Lung (tissue), 12 donors: ENCODE results near the gene PA2G4. TPM values are rescaled to one million over a fixed set of nuclear protein-coding genes. Genes with fewer than 3 reads are reported as not detected.

Experiments used
- ATAC-seq: fragments of 200-7000 bp; cut with Tn5 transposase; one replicate; pipeline ENCODE4 v1.9.1; 2020; ENCODE audit warnings: moderate number of reproducible peaks; ENCODE audit not compliant: insufficient read depth, low FRiP score
- DNase-seq, 3 donors: peaks; one replicate each; pipeline ENCODE4 v3.0.0-alpha.2; 2013 to 2017
- H3K27ac ChIP-seq, 2 donors: one replicate each; pipeline ENCODE4 v1.5.1; 2013; ENCODE audit warnings: mild to moderate bottlenecking in 2 of 2, moderate library complexity in 2 of 2, control low read depth in 1 of 2, inconsistent platforms in 1 of 2, low read depth in 1 of 2, low read length in 1 of 2
- H3K27me3 ChIP-seq, 3 donors: one replicate each; pipeline ENCODE4 v1.5.1; 2013; ENCODE audit warnings: low read length in 2 of 3; ENCODE audit not compliant: control insufficient read depth in 3 of 3, insufficient read depth in 3 of 3
- H3K36me3 ChIP-seq, 4 donors: one replicate each; pipeline ENCODE4 v1.5.1; 2013; ENCODE audit warnings: low read length in 4 of 4, mild to moderate bottlenecking in 1 of 4, moderate library complexity in 1 of 4; ENCODE audit not compliant: control insufficient read depth in 4 of 4, insufficient read depth in 4 of 4
- H3K4me1 ChIP-seq, 5 donors: one replicate each; pipeline ENCODE4 v1.5.1; 2013; ENCODE audit warnings: low read length in 5 of 5, mild to moderate bottlenecking in 2 of 5, moderate library complexity in 1 of 5; ENCODE audit not compliant: control insufficient read depth in 5 of 5, insufficient read depth in 5 of 5
- H3K4me3 ChIP-seq: one replicate; pipeline ENCODE4 v1.5.1; 2013; ENCODE audit warnings: mild to moderate bottlenecking, control low read depth, moderate library complexity
- H3K9ac ChIP-seq, 2 donors: one replicate each; pipeline ENCODE4 v1.5.1; 2013; ENCODE audit warnings: low read length in 2 of 2, control low read depth in 1 of 2; ENCODE audit not compliant: insufficient read depth in 1 of 2
- H3K9me3 ChIP-seq, 4 donors: one replicate each; pipeline ENCODE4 v1.5.1; 2013; ENCODE audit warnings: low read length in 3 of 4, mild to moderate bottlenecking in 1 of 4, moderate library complexity in 1 of 4; ENCODE audit not compliant: control insufficient read depth in 4 of 4, insufficient read depth in 3 of 4
- CTCF ChIP-seq: IDR thresholded peaks from 2 replicates; pipeline ENCODE4 v1.5.1; 2012; ENCODE audit warnings: mild to moderate bottlenecking; ENCODE audit errors: control extremely low read depth, extremely low read depth
- WGBS, 2 donors: extraction: QIAGEN DNeasy Blood & Tissue Kit; methylation state at CpG; one replicate each; pipeline ENCODE4 v1.1.7; 2013; 5-methylcytosine and 5-hydroxymethylcytosine counted together
- polyA plus RNA-seq, 2 donors: library from polyadenylated mRNA; stranded (reverse); fragments of 200-250 nt; gene quantifications; one replicate each; pipeline ENCODE4 v1.2.1, GENCODE V29; 2013
- total RNA-seq, 2 donors: library from RNA; depleted of rRNA in 1 of 2; stranded (reverse); fragments of >200 nt in 1 of 2; gene quantifications; one replicate each; pipeline ENCODE4 v1.2.1, GENCODE V29; 2014 to 2021
- donor health status: control.
- donor health status: control.
- donor health status: Bipolar disorder and iron deficiency.
- donor health status: healthy.
- donor health status: DM: yes; HTN: yes; CAD: no.

PA2G4 gene
- total and polyA plus RNA-seq, 4 donors: 80.2 to 137 (median 89.4) TPM

GRCh38 chr12:56145217-56145616 lies 40.9 kb downstream of the PA2G4 start:
- no peak for TF ChIP-seq CTCF
- Histone ChIP-seq H3K9me3 (no peaks in the 10 kb centered on the region), H3K4me3 (no peak overlapping the region), H3K27me3 (no peaks in the 10 kb centered on the region), H3K9ac (no peak overlapping the region), H3K4me1 (peaks cover 0 to 15% (median 5%) of the 10 kb centered on the region in 5 donors), H3K27ac (no peak overlapping the region), H3K36me3 (peaks cover 17 to 31% (median 28%) of the 10 kb centered on the region in 4 donors)
- no peak for DNase-seq
- WGBS, 2 donors: 91 to 93% methylated on average over 3 of the region's 3 CpGs
- ATAC-seq: no peak

DNA sequence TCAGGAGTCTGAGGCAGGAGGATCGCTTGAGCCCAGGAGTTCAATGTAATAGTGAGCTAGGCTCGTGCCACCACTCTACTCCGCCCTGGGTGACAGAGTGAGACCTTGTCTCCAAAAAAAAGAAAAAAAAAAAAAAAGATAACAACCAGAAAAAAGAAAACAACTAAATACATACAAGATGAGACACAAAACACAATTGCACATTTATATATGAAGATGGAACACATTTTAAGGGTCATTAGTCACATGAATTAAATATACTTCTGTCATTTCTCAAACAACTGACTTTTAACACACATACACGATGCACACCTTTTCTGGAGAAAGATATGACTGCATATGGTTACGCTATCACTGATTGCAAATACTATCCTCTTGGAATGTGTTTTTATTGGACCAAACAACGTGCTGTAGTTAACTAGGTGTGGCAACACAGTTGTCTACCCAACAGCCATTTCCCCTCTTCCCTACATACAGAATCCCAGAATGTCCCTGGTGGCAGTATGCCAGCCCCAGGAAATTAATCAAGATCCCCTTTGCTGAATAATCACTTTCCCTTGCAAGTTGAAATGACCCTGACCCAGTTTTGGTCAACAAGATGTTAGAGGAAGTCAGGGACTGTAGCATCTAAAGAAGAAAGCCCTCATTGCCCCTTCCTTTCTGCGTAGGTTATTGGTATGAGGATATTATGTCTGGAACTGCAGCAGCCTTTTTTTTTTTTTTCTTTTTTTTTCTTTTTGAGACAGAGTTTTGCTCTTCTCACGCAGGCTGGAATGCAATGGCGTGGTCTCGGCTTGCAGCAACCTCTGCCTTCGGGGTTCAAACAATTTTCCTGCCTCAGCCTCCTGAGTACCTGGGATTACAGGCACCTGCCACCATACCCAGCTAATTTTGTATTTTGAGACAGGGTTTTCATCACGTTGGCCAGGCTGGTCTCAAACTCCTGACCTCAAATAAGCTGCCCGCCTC lies 42.4 kb downstream of the PA2G4 start:
- Histone ChIP-seq H3K9ac (no peak overlapping the region), H3K27me3 (no peaks in the 10 kb centered on the region), H3K27ac (peak overlapping the region in 1 of 2 donors; percentile 43), H3K4me1 (peaks cover 4 to 25% (median 7%) of the 10 kb centered on the region in 5 donors), H3K36me3 (peaks cover 17 to 23% (median 20%) of the 10 kb centered on the region in 4 donors), H3K9me3 (no peaks in the 10 kb centered on the region), H3K4me3 (no peak overlapping the region)
- peak; percentile 81 to 92 (median 88) for DNase-seq
- no peak for ATAC-seq
- WGBS, 2 donors: 64 to 70% methylated on average over 13 of the region's 13 CpGs
- TF ChIP-seq CTCF: no peak

DNA sequence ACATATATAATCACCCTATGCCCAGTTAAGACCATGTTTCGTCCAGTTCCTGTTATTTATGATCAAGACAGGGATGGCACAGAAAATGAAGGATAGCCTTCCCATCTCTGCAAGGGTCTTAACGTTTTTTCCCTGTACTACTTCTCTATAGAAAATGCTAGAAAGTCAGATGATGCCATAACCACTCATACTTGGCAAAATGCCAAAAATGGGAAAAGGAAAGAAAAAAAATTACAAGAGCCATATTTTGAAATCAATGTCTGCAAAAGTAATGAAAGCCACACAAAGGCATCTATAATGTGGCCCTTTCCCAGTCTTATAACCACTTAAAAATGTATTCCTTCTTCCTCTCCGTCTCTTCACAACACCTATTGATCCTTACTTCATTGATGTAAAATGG lies 46.2 kb downstream of the PA2G4 start:
- DNase-seq (peak in 2 of 3 donors; percentile 43 to 66), ATAC-seq (no peak)
- H3K4me3 ChIP-seq: no peak overlapping the region
- H3K36me3 ChIP-seq: peaks cover 0 to 7% (median 2%) of the 10 kb centered on the region in 4 donors
- TF ChIP-seq CTCF: no peak
- 41 to 59% methylated on average over 3 of the region's 3 CpGs for WGBS, 2 donors
- peak overlapping the region in 1 of 2 donors; percentile 33 for H3K9ac ChIP-seq
- H3K9me3 ChIP-seq: no peaks in the 10 kb centered on the region
- H3K27ac ChIP-seq: no peak overlapping the region
- H3K27me3 ChIP-seq: no peaks in the 10 kb centered on the region
- peaks cover 9 to 39% (median 16%) of the 10 kb centered on the region in 5 donors for H3K4me1 ChIP-seq
